Natural killer cell (primary cell): ENCODE measurements around the gene PDIA2. TPM values are rescaled to one million over a fixed set of nuclear protein-coding genes. Genes with fewer than 3 reads are reported as not detected.

Source experiments
- ATAC-seq, 3 donors: fragments of 150-1000 bp in 2 of 3; fragments of 200-7000 bp in 1 of 3; cut with Tn5 transposase; 1 replicate in 1 of 3; 2 replicates in 2 of 3; pipeline ENCODE4 v1.10.0; 2021; ENCODE audit warnings: mild to moderate bottlenecking in 2 of 3, moderate library complexity in 2 of 3
- DNase-seq, 2 donors: peaks; one replicate each; pipeline versions ENCODE4 v3.0.0 to v3.0.0-alpha.2; 2013 to 2021; ENCODE audit warnings: mixed read lengths in 1 of 2
- H3K27ac ChIP-seq: one replicate; pipeline ENCODE4 v1.5.1; 2013; ENCODE audit warnings: mild to moderate bottlenecking, low read length
- H3K27me3 ChIP-seq: one replicate; pipeline ENCODE4 v1.6.1; 2013; ENCODE audit warnings: low read length; ENCODE audit not compliant: control insufficient read depth, insufficient read depth
- H3K36me3 ChIP-seq: one replicate; pipeline ENCODE4 v1.6.1; 2013; ENCODE audit warnings: low read length; ENCODE audit not compliant: control insufficient read depth, insufficient read depth
- H3K4me1 ChIP-seq: one replicate; pipeline ENCODE4 v1.6.1; 2013; ENCODE audit warnings: low read length; ENCODE audit not compliant: control insufficient read depth, insufficient read depth
- H3K4me3 ChIP-seq: one replicate; pipeline ENCODE4 v1.5.1; 2013; ENCODE audit warnings: low read length
- H3K9me3 ChIP-seq: one replicate; pipeline ENCODE4 v1.6.1; 2013; ENCODE audit warnings: low read length; ENCODE audit not compliant: control insufficient read depth, insufficient read depth
- H3K27ac Mint-ChIP-seq, 2 donors: one replicate each; pipeline ENCODE4 v1.8.0; 2022; ENCODE audit warnings: mild to moderate bottlenecking in 2 of 2, mixed read lengths in 2 of 2, moderate library complexity in 1 of 2
- H3K27me3 Mint-ChIP-seq, 2 donors: one replicate each; pipeline ENCODE4 v1.8.0; 2022; ENCODE audit warnings: low read depth in 2 of 2, mixed read lengths in 2 of 2
- H3K36me3 Mint-ChIP-seq: one replicate; pipeline ENCODE4 v1.8.0; 2022; ENCODE audit warnings: mixed read lengths
- H3K4me1 Mint-ChIP-seq, 2 donors: one replicate each; pipeline ENCODE4 v1.8.0; 2022; ENCODE audit warnings: mixed read lengths in 2 of 2
- H3K4me3 Mint-ChIP-seq: one replicate; pipeline ENCODE4 v1.8.0; 2022; ENCODE audit warnings: mild to moderate bottlenecking, moderate library complexity, mixed read lengths
- H3K9me3 Mint-ChIP-seq, 2 donors: one replicate each; pipeline ENCODE4 v1.8.0; 2022; ENCODE audit warnings: mixed read lengths in 2 of 2
- CTCF ChIP-seq: fragments of 200-600 bp; IDR thresholded peaks from one replicate; pipeline ENCODE4 v1.8.0; 2022; ENCODE audit warnings: antibody characterized with exemption
- whole genome bisulfite sequencing: methylation state at CpG from one replicate; pipeline ENCODE4 v1.1.7; 2013; ENCODE audit warnings: missing lambda C conversion rate; ENCODE audit not compliant: insufficient coverage; 5-methylcytosine and 5-hydroxymethylcytosine counted together
- intact Hi-C: fragments of 100-400 bp; cut with micrococcal nuclease; formaldehyde crosslinking; loops from one replicate; pipeline ENCODE4 v1.14.2; 2022
- total RNA-seq, 4 donors: library from RNA; stranded (reverse); fragments of 120-200 nt in 1 of 4; gene quantifications; one replicate each; pipeline versions ENCODE4 v1.2.3 to v1.2.4, GENCODE V29; 2013 to 2022

The PDIA2 gene
- total RNA-seq, 3 donors from 2014 or later (not counting 1 experiment from before 2014, with no cell fraction given) = not detected

GRCh38 chr16:316741-317464 lies 33.9 kb downstream of the PDIA2 start:
- Histone ChIP-seq H3K27ac (no peak overlapping the region), H3K27me3 (no peaks in the 10 kb centered on the region), H3K36me3 (peaks cover 42% of the 10 kb centered on the region), H3K9me3 (no peaks in the 10 kb centered on the region), H3K4me3 (no peak overlapping the region), H3K4me1 (peaks cover 72% of the 10 kb centered on the region)
- Mint-ChIP-seq H3K4me3 (peak overlapping the region; percentile 65), H3K27ac (peak overlapping the region; percentile 56 to 76), H3K9me3 (no peaks in the 10 kb centered on the region), H3K4me1 (peaks cover 57 to 69% of the 10 kb centered on the region in 2 donors), H3K27me3 (no peaks in the 10 kb centered on the region), H3K36me3 (no peaks in the 10 kb centered on the region)
- ATAC-seq (no peak), DNase-seq (no peak)
- intact Hi-C loops = no loop called here
- no peak for TF ChIP-seq CTCF
- WGBS = 90% methylated on average over 17 of the region's 19 CpGs

GRCh38 chr16:317583-317982 lies 34.6 kb downstream of the PDIA2 start:
- WGBS = 61% methylated on average over 5 of the region's 5 CpGs
- intact Hi-C loops = no loop called here
- H3K27me3 ChIP-seq = no peaks in the 10 kb centered on the region
- ATAC-seq = no peak
- no peak overlapping the region for H3K4me3 ChIP-seq
- Mint-ChIP-seq H3K27me3 (no peaks in the 10 kb centered on the region), H3K4me1 (peaks cover 63 to 76% of the 10 kb centered on the region in 2 donors), H3K36me3 (no peaks in the 10 kb centered on the region), H3K27ac (peak overlapping the region; percentile 56 to 76), H3K9me3 (no peaks in the 10 kb centered on the region), H3K4me3 (peak overlapping the region; percentile 74)
- H3K36me3 ChIP-seq = peaks cover 36% of the 10 kb centered on the region
- H3K4me1 ChIP-seq = peaks cover 78% of the 10 kb centered on the region
- no peak for TF ChIP-seq CTCF
- H3K9me3 ChIP-seq = no peaks in the 10 kb centered on the region
- H3K27ac ChIP-seq = no peak overlapping the region
- DNase-seq = no peak

GRCh38 chr16:318628-319027 lies 35.7 kb downstream of the PDIA2 start:
- Histone ChIP-seq H3K9me3 (no peaks in the 10 kb centered on the region), H3K36me3 (peaks cover 27% of the 10 kb centered on the region), H3K4me3 (no peak overlapping the region), H3K27ac (no peak overlapping the region), H3K4me1 (peaks cover 86% of the 10 kb centered on the region), H3K27me3 (no peaks in the 10 kb centered on the region)
- DNase-seq (no peak), ATAC-seq (no peak)
- Mint-ChIP-seq H3K9me3 (no peaks in the 10 kb centered on the region), H3K27me3 (no peaks in the 10 kb centered on the region), H3K27ac (peak overlapping the region; percentile 33 to 76), H3K36me3 (no peaks in the 10 kb centered on the region), H3K4me1 (peaks cover 72 to 83% of the 10 kb centered on the region in 2 donors), H3K4me3 (peak overlapping the region; percentile 45)
- intact Hi-C loops = no loop called here
- WGBS = 94% methylated on average over 22 of the region's 22 CpGs
- TF ChIP-seq CTCF = no peak

- Histone ChIP-seq H3K27ac (no peak overlapping the region), H3K27me3 (no peaks in the 10 kb centered on the region), H3K4me3 (no peak overlapping the region), H3K9me3 (no peaks in the 10 kb centered on the region), H3K36me3 (peaks cover 18% of the 10 kb centered on the region), H3K4me1 (peaks cover 87% of the 10 kb centered on the region)
- H3K9me3 Mint-ChIP-seq = no peaks in the 10 kb centered on the region
- ATAC-seq (no peak), DNase-seq (no peak)
- H3K36me3 Mint-ChIP-seq = no peaks in the 10 kb centered on the region
- peaks cover 80 to 88% of the 10 kb centered on the region in 2 donors for H3K4me1 Mint-ChIP-seq
- H3K4me3 Mint-ChIP-seq = peak overlapping the region; percentile 58
- no peak for TF ChIP-seq CTCF
- H3K27ac Mint-ChIP-seq = peak overlapping the region; percentile 33 to 76
- intact Hi-C loops = no loop called here
- no peaks in the 10 kb centered on the region for H3K27me3 Mint-ChIP-seq
- WGBS = 90% methylated on average over 3 of the region's 5 CpGs
Measured at GRCh38 chr16:320206-320605, 37.2 kb downstream of the PDIA2 start.
